DOHH2 (cell line): Measurements from ENCODE around the gene ZBTB38.

Experiments
- H3F3A ChIP-seq: fragments of 200-600 bp; sonication (generic), shearing (Covaris generic); 2 replicates; pipeline ENCODE4 v1.6.0; 2016; ENCODE audit warnings: antibody characterized with exemption, mild to moderate bottlenecking; ENCODE audit not compliant: control insufficient read depth, insufficient read depth
- H3K27ac ChIP-seq: fragments of 200-600 bp; sonication (generic); 2 replicates; pipeline ENCODE4 v1.5.1; 2014; ENCODE audit warnings: low read depth, mild to moderate bottlenecking, low read length, moderate library complexity
- H3K27me3 ChIP-seq: fragments of 200-600 bp; sonication (generic); 2 replicates; pipeline ENCODE4 v1.6.1; 2014; ENCODE audit warnings: mild to moderate bottlenecking, low read length, mixed read lengths; ENCODE audit not compliant: control insufficient read depth
- H3K36me3 ChIP-seq: fragments of 200-600 bp; sonication (generic); 2 replicates; pipeline ENCODE4 v1.6.1; 2014; ENCODE audit warnings: mild to moderate bottlenecking, low read length, moderate library complexity, mixed read lengths; ENCODE audit not compliant: control insufficient read depth
- H3K4me1 ChIP-seq: fragments of 200-600 bp; sonication (generic); 2 replicates; pipeline ENCODE4 v1.6.1; 2014; ENCODE audit warnings: mild to moderate bottlenecking, low read length, mixed read lengths; ENCODE audit not compliant: control insufficient read depth
- H3K4me2 ChIP-seq: fragments of 200-600 bp; sonication (generic); 2 replicates; pipeline ENCODE4 v1.6.0; 2014; ENCODE audit warnings: mild to moderate bottlenecking, low read length, moderate library complexity
- H3K4me3 ChIP-seq: fragments of 200-600 bp; sonication (generic); 2 replicates; pipeline ENCODE4 v1.5.1; 2014; ENCODE audit warnings: mild to moderate bottlenecking, low read length, mixed read lengths
- H3K79me2 ChIP-seq: fragments of 200-600 bp; sonication (generic); 2 replicates; pipeline ENCODE4 v1.6.1; 2014; ENCODE audit warnings: mild to moderate bottlenecking, low read length, mixed read lengths; ENCODE audit not compliant: control insufficient read depth
- H3K9me2 ChIP-seq: fragments of 200-600 bp; sonication (generic); replicated peaks from 2 replicates; pipeline ENCODE4 v1.6.1; 2014; ENCODE audit warnings: mild to moderate bottlenecking, low read length, mixed read lengths; ENCODE audit not compliant: control insufficient read depth
- H3K9me3 ChIP-seq: fragments of 200-600 bp; sonication (generic); 2 replicates; pipeline ENCODE4 v1.6.1; 2014; ENCODE audit warnings: antibody characterized with exemption, low read length, mixed read lengths; ENCODE audit not compliant: control insufficient read depth, insufficient read depth
- H4K20me1 ChIP-seq: fragments of 200-600 bp; sonication (generic); 2 replicates; pipeline ENCODE4 v1.6.0; 2014; ENCODE audit warnings: low read depth, mild to moderate bottlenecking, antibody characterized with exemption, low read length, moderate library complexity; ENCODE audit not compliant: control insufficient read depth, insufficient read depth
- EZH2phosphoT487 ChIP-seq: fragments of 200-600 bp; sonication (generic); IDR thresholded peaks from 2 replicates; pipeline ENCODE4 v1.6.1; 2017; ENCODE audit warnings: borderline replicate concordance, mild to moderate bottlenecking, antibody characterized with exemption, low read length, moderate library complexity, mixed read lengths
- TF ChIP-seq, protein P1 (sequence below): fragments of 200-600 bp; sonication (generic); IDR thresholded peaks from one replicate; pipeline ENCODE4 v1.5.1; 2014; ENCODE audit warnings: antibody characterized with exemption, mild to moderate bottlenecking, low read depth, low read length; ENCODE audit not compliant: poor library complexity, severe bottlenecking

Gene ZBTB38

DNA sequence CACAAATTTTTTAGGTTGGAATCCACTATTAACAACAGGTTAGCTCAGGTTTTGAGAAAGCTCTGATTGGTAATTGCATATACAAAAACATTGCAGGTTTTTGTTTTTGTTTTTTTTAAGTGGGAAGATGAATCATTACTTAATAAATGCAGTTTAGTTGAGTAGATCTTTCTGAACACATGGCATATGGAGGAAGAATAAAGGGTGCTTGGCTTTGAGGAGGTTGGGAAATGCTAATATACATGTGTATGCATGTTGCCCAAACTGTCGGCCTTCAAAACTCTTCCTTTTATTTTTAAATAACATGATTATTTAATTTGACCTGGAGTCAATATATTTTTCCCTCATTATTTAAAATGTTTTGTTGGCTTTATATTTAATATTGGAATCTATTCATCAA lies 32.8 kb downstream of the ZBTB38 start:
- H3K27ac ChIP-seq: no peak overlapping the region
- no peak overlapping the region; the same call in 1 of the 2 replicates for H3K4me2 ChIP-seq
- peaks cover 5% of the 10 kb centered on the region; the same call in 1 of the 2 replicates for H3K9me3 ChIP-seq
- peaks cover 23% of the 10 kb centered on the region for H3K36me3 ChIP-seq
- TF ChIP-seq, protein P1, sequence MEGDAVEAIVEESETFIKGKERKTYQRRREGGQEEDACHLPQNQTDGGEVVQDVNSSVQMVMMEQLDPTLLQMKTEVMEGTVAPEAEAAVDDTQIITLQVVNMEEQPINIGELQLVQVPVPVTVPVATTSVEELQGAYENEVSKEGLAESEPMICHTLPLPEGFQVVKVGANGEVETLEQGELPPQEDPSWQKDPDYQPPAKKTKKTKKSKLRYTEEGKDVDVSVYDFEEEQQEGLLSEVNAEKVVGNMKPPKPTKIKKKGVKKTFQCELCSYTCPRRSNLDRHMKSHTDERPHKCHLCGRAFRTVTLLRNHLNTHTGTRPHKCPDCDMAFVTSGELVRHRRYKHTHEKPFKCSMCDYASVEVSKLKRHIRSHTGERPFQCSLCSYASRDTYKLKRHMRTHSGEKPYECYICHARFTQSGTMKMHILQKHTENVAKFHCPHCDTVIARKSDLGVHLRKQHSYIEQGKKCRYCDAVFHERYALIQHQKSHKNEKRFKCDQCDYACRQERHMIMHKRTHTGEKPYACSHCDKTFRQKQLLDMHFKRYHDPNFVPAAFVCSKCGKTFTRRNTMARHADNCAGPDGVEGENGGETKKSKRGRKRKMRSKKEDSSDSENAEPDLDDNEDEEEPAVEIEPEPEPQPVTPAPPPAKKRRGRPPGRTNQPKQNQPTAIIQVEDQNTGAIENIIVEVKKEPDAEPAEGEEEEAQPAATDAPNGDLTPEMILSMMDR: no peak
- no peak for TF ChIP-seq EZH2phosphoT487
- H3K9me2 ChIP-seq: no peaks in the 10 kb centered on the region
- H4K20me1 ChIP-seq: no peaks in the 10 kb centered on the region
- peaks cover 41% of the 10 kb centered on the region for H3K4me1 ChIP-seq
- no peaks in the 10 kb centered on the region for H3K79me2 ChIP-seq
- no peaks in the 10 kb centered on the region for H3K27me3 ChIP-seq
- no peaks in the 10 kb centered on the region for H3F3A ChIP-seq
- no peak overlapping the region for H3K4me3 ChIP-seq

DNA sequence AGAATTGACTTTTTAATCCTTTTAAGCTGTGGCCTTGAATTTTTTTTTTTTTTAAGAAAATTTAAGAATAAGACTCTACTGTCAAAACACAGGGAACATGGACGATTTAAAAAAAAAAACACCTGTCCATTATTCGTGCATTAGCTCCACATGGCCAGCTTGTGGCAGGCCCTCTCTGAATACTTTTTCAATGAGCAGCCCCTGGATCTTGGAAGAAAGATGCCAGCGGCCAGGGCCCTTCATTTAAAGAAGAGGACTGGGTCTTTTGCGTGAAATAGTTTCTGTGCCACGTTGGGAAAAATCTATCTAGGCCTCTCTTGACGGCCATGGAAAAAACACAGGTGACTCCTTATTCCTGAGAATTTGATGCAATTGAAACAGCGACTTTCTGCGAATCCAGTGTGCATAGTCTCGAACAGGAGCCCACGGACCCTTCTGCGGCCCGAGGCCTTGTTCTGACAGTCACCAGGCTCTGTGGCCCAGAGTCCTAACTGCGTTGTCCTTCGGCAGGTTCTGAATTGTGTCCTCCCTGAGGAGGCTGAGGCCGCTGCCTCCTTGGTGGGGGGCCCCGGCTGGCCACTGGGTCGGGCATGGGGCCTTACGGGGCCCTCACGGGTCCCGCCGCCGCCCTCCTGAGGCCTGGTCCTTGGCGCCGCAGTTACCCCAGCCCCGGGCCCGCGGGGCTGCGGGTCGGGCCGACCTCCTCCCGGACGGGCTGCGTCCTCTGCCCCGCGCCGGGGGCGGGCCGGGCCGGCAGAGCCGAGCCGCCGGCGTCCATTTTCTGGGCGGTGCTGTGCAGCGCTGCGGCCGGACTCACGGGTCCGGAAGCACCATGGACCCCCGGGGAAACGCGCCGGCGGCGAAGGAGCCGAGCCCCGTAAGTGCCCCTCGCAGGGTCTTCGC lies 33.5 kb downstream of the ZBTB38 start:
- peak overlapping the region; percentile 70 for H3K4me3 ChIP-seq
- no peaks in the 10 kb centered on the region for H3K27me3 ChIP-seq
- no peak overlapping the region for H3K27ac ChIP-seq
- H3K79me2 ChIP-seq: no peaks in the 10 kb centered on the region
- TF ChIP-seq, protein P1: no peak
- TF ChIP-seq EZH2phosphoT487: no peak
- peaks cover 23% of the 10 kb centered on the region for H3K36me3 ChIP-seq
- H3K9me2 ChIP-seq: no peaks in the 10 kb centered on the region
- H3F3A ChIP-seq: no peaks in the 10 kb centered on the region
- peak overlapping the region; percentile 90 for H3K4me2 ChIP-seq
- no peaks in the 10 kb centered on the region for H4K20me1 ChIP-seq
- peaks cover 41% of the 10 kb centered on the region for H3K4me1 ChIP-seq
- peaks cover 4% of the 10 kb centered on the region; the same call in 1 of the 2 replicates for H3K9me3 ChIP-seq

DNA sequence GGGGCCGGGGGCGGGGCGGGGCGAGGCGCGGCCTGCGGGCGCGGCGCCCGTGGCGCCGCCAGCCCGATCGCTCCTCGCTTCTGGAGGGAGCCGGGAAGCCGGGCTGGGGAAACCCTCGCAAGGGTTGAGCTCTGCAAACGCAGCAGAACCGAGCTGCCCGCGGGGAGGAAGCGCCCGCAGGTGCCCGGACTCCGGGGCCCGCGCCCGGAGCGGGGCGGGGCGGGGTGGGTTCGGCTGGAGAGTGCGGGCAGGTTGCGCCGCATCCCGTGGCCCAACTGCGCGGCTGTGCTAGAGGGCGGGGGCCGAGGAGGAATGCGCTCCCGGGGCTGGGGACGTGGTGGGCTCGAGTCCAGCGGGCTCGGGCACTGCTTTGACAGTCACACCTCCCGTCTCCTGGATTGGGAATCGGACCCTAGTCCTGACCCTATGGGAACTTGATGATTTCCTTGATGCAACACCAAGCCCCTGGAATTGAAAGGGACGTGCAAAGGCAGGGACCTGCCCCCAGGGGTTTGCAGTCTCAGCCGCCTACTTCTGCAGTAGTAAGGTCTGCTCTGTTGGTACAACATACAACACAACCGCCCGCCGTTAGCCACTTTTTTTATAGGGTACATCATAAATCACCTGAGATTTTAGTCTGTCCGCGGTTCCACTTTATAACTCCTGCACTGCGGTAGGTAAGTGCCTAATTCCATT lies 34.3 kb downstream of the ZBTB38 start:
- H3K4me2 ChIP-seq: peak overlapping the region; percentile 90
- no peak for TF ChIP-seq EZH2phosphoT487
- TF ChIP-seq, protein P1: no peak
- H3F3A ChIP-seq: no peaks in the 10 kb centered on the region
- H3K79me2 ChIP-seq: no peaks in the 10 kb centered on the region
- no peaks in the 10 kb centered on the region for H3K9me3 ChIP-seq
- H3K4me3 ChIP-seq: peak overlapping the region; percentile 70
- H3K9me2 ChIP-seq: no peaks in the 10 kb centered on the region
- H3K36me3 ChIP-seq: peaks cover 17% of the 10 kb centered on the region; the same call in 1 of the 2 replicates
- H3K27me3 ChIP-seq: no peaks in the 10 kb centered on the region
- no peaks in the 10 kb centered on the region for H4K20me1 ChIP-seq
- H3K27ac ChIP-seq: no peak overlapping the region
- peaks cover 41% of the 10 kb centered on the region for H3K4me1 ChIP-seq
